Middle frontal gyrus (tissue), 1 donor: ENCODE data around the gene PWWP3B.
"Not testable (repeated sequence)": the region's sequence is repeated elsewhere in the genome, so short reads cannot be mapped to it uniquely, and the experiment has no call there.

ENCODE experiments used
- DNase-seq: peaks from one replicate; pipeline ENCODE4 v3.0.0-alpha.2; 2015; ENCODE audit warnings: low spot score; ENCODE audit errors: extremely low spot score

The PWWP3B gene

GRCh38 chrX:106168107-106168506 lies at the start of gene PWWP3B:
PWWP3B (plus strand) TSS chrX:106168305; CDS start chrX:106205433, 37,128 bp downstream.
- no peak for DNase-seq

- DNase-seq = no peak
These were observed 29.1 kb upstream of the PWWP3B start for GRCh38 chrX:106139048-106139447.

- no peak for DNase-seq
These were observed 23.1 kb upstream of the PWWP3B start for GRCh38 chrX:106144755-106145639.

GRCh38 chrX:106150701-106151100 lies 17.4 kb upstream of the PWWP3B start:
- no peak for DNase-seq

GRCh38 chrX:106159861-106160282 lies 8.2 kb upstream of the PWWP3B start:
- DNase-seq = no peak

- DNase-seq = no peak
These were observed 2.2 kb downstream of the PWWP3B start for GRCh38 chrX:106170318-106170717.

- DNase-seq = no peak
These were observed 3.3 kb downstream of the PWWP3B start for GRCh38 chrX:106171293-106171820.

- no peak for DNase-seq
These were observed 9.2 kb downstream of the PWWP3B start for GRCh38 chrX:106177106-106177981.

- no peak for DNase-seq
These were observed 9.8 kb downstream of the PWWP3B start for GRCh38 chrX:106177982-106178321.

- DNase-seq = no peak
These were observed 10.7 kb downstream of the PWWP3B start for GRCh38 chrX:106178826-106179225.

- DNase-seq = not testable (repeated sequence)
These were observed 15.6 kb downstream of the PWWP3B start for GRCh38 chrX:106183685-106184084.

- DNase-seq = no peak
These were observed 33.5 kb downstream of the PWWP3B start for GRCh38 chrX:106201502-106202178.

- DNase-seq = no peak
These were observed 35.2 kb downstream of the PWWP3B start for GRCh38 chrX:106203315-106203714.

GRCh38 chrX:106208154-106208553 lies 40.0 kb downstream of the PWWP3B start:
- DNase-seq = no peak
